K562 (cell line): ENCODE results near the gene RNF103. TPM values are rescaled to one million over a fixed set of nuclear protein-coding genes. Genes with fewer than 3 reads are reported as not detected.
A peak's percentile ranks its signal among the peaks of the same experiment; 100 is the strongest.

ENCODE experiments used
- ARID3A ChIP-seq: IDR thresholded peaks from 2 replicates; pipeline ENCODE4 v1.6.1; 2012; ENCODE audit warnings: low read depth, low read length, improper control_type of control experiment, borderline replicate concordance
- CREB1 ChIP-seq, 2 experiments: sonication (generic) in 1 of 2; formaldehyde crosslinking in 1 of 2; IDR thresholded peaks; 2 replicates each; pipeline versions ENCODE4 v1.6.1 to v1.8.0; 2012 to 2022; ENCODE audit warnings: inconsistent platforms in 1 of 2, mild to moderate bottlenecking in 1 of 2, missing genetic modification reagents in 1 of 2, moderate library complexity in 1 of 2
- EP400 ChIP-seq: fragments of 450-650 bp; IDR thresholded peaks from 2 replicates; pipeline ENCODE4 v1.6.1; 2017; ENCODE audit warnings: antibody characterized with exemption, mild to moderate bottlenecking, moderate library complexity
- HEY1 ChIP-seq: fragments of 250-450 bp; sonication (Bioruptor Pico); IDR thresholded peaks from 2 replicates; pipeline ENCODE4 v1.5.0; 2020; ENCODE audit warnings: mild to moderate bottlenecking, moderate library complexity, borderline replicate concordance
- ILF3 ChIP-seq: fragments of 450-650 bp; IDR thresholded peaks from 2 replicates; pipeline ENCODE4 v1.6.1; 2018; ENCODE audit warnings: antibody characterized with exemption, mild to moderate bottlenecking, moderate library complexity, borderline replicate concordance
- LARP7 ChIP-seq: fragments of 450-650 bp; IDR thresholded peaks from 2 replicates; pipeline ENCODE4 v1.6.1; 2016
- NR4A1 ChIP-seq, 2 experiments: fragments of 250-450 bp in 1 of 2; fragments of 450-650 bp in 1 of 2; sonication (Bioruptor Pico) in 1 of 2; IDR thresholded peaks; 2 replicates each; pipeline versions ENCODE4 v1.4.0 to v1.6.1; 2016 to 2020; ENCODE audit warnings: mild to moderate bottlenecking in 2 of 2, missing compliant biosample characterization in 1 of 2, missing genetic modification characterization in 1 of 2, moderate library complexity in 1 of 2
- RAD21 ChIP-seq, 2 experiments: fragments of 250-450 bp in 1 of 2; fragments of 450-650 bp in 1 of 2; sonication (Bioruptor Pico) in 1 of 2; formaldehyde crosslinking in 1 of 2; IDR thresholded peaks in 1 of 2; conservative IDR thresholded peaks in 1 of 2; 2 replicates each; pipeline versions ENCODE4 v1.4.0 to v1.8.0; 2020 to 2022; ENCODE audit warnings: mild to moderate bottlenecking in 2 of 2, moderate library complexity in 1 of 2
- SPI1 ChIP-seq: IDR thresholded peaks from 2 replicates; pipeline ENCODE4 v1.6.1; 2011; ENCODE audit warnings: low read depth, low read length, control low read depth, borderline replicate concordance
- TFAP4 ChIP-seq: sonication (generic); formaldehyde crosslinking; IDR thresholded peaks from 2 replicates; pipeline ENCODE4 v1.8.0; 2022; ENCODE audit warnings: missing genetic modification reagents, mild to moderate bottlenecking, moderate library complexity, borderline replicate concordance
- TFE3 ChIP-seq: fragments of 450-650 bp; formaldehyde crosslinking; IDR thresholded peaks from 2 replicates; pipeline ENCODE4 v1.4.0; 2020; ENCODE audit warnings: mild to moderate bottlenecking, mixed read lengths
- TRIM25 ChIP-seq: fragments of 450-650 bp; IDR thresholded peaks from 2 replicates; pipeline ENCODE4 v1.7.0; 2016; ENCODE audit warnings: borderline replicate concordance
- TSC22D4 ChIP-seq: fragments of 450-650 bp; IDR thresholded peaks from 2 replicates; pipeline ENCODE4 v1.6.1; 2016; ENCODE audit warnings: missing genetic modification characterization, missing biosample characterization, control low read depth
- USF1 ChIP-seq: sonication (generic); formaldehyde crosslinking; IDR thresholded peaks from 2 replicates; pipeline ENCODE4 v1.9.0; 2022; ENCODE audit warnings: mild to moderate bottlenecking, missing genetic modification reagents
- ZBTB8A ChIP-seq: fragments of 450-650 bp; IDR thresholded peaks from 2 replicates; pipeline ENCODE4 v1.6.1; 2018; ENCODE audit warnings: mild to moderate bottlenecking, moderate library complexity; ENCODE audit not compliant: partially characterized antibody
- ZNF175 ChIP-seq: fragments of 200-800 bp; sonication (Bioruptor generic); IDR thresholded peaks from 2 replicates; pipeline ENCODE4 v1.6.1; 2016; ENCODE audit warnings: low read depth, mild to moderate bottlenecking, missing genetic modification characterization, missing compliant biosample characterization
- ZNF224 ChIP-seq: sonication (generic); formaldehyde crosslinking; IDR thresholded peaks from 2 replicates; pipeline ENCODE4 v1.8.0; 2022; ENCODE audit warnings: mild to moderate bottlenecking, missing genetic modification reagents
- ZNF277 ChIP-seq: fragments of 250-450 bp; sonication (Bioruptor Pico); IDR thresholded peaks from 2 replicates; pipeline ENCODE4 v1.8.0; 2022; ENCODE audit warnings: inconsistent platforms, mild to moderate bottlenecking, moderate library complexity, borderline replicate concordance
- ZNF384 ChIP-seq: IDR thresholded peaks from 2 replicates; pipeline ENCODE4 v1.6.1; 2012; ENCODE audit warnings: low read depth, low read length, improper control_type of control experiment
- polyA plus RNA-seq, 8 experiments: library from polyadenylated mRNA; depleted of rRNA in 4 of 8; stranded (reverse) in 5 of 8; unstranded in 3 of 8; fragments of >200 nt; fragmentation: Nextera tagmentation in 2 of 8; fragmentation: Illumina TruSeq in 1 of 8; extraction: Ambion mirVana in 2 of 8; extraction: Trizol in 1 of 8; gene quantifications; 2 replicates each; pipeline versions ENCODE4 v1.2.1 to v1.2.3, GENCODE V29; 2011 to 2014; ENCODE audit warnings: inconsistent platforms in 1 of 8, missing spikeins in 1 of 8
- total RNA-seq, 7 experiments: library from RNA; depleted of rRNA in 6 of 7; stranded (reverse); fragments of >200 nt in 6 of 7; fragmentation: Illumina TruSeq in 2 of 7; extraction: Trizol in 2 of 7; gene quantifications; 2 replicates each; pipeline versions ENCODE4 v1.2.1 to v1.2.3, GENCODE V29; 2011 to 2021; ENCODE audit warnings: low replicate concordance in 1 of 7

Gene RNF103
- total and polyA plus RNA-seq, 9 of the 15 experiments (the other 6 are each of a cell fraction or from before 2014, with no cell fraction given) = 1.2 to 6.8 (median 4.6) TPM

GRCh38 chr2:86563650-86564061, 60.0 kb downstream of the RNF103 start (continued):
- TF ChIP-seq NR4A1 (CRISPR knock-in tag; IDR thresholded peaks at IDR 0.05) = no peak
- TF ChIP-seq NR4A1 (tag; IDR thresholded peaks at IDR 0.05) = peak; percentile 86; the same call in 1 of the 2 replicates
- no peak for TF ChIP-seq SPI1
- no peak for TF ChIP-seq TFE3 (CRISPR knock-in tag)
- no peak for TF ChIP-seq CREB1 (IDR thresholded peaks at IDR 0.05)
- TF ChIP-seq CREB1 (CRISPR knock-in tag; IDR thresholded peaks at IDR 0.05) = no peak
- TF ChIP-seq ZNF384 = no peak
- no peak for TF ChIP-seq ZNF224 (CRISPR knock-in tag)
- no peak for TF ChIP-seq USF1 (CRISPR knock-in tag)
- no peak for TF ChIP-seq TFAP4 (CRISPR knock-in tag)
- TF ChIP-seq EP400 = no peak; the same call in 1 of the 2 replicates
- TF ChIP-seq TSC22D4 (tag) = no peak
- no peak for TF ChIP-seq ZBTB8A
- TF ChIP-seq RAD21 (CRISPR knock-in tag; conservative IDR thresholded peaks at IDR 0.05 in 1 of 2, IDR thresholded peaks at IDR 0.05 in 1 of 2) = no peak
- no peak for TF ChIP-seq ZNF277 (CRISPR knock-in tag)
- no peak for TF ChIP-seq ILF3
- no peak for TF ChIP-seq HEY1 (CRISPR knock-in tag)
- no peak for TF ChIP-seq ARID3A
- peak; percentile 80; the same call in 1 of the 2 replicates for TF ChIP-seq TRIM25
- TF ChIP-seq ZNF175 (CRISPR knock-in tag) = no peak
- TF ChIP-seq LARP7 = 0 out of 2 replicates have a peak, but pooled peaks have one; percentile 22
